ENCODE measurements around the gene ATP6AP1.

Gene ATP6AP1

DNA sequence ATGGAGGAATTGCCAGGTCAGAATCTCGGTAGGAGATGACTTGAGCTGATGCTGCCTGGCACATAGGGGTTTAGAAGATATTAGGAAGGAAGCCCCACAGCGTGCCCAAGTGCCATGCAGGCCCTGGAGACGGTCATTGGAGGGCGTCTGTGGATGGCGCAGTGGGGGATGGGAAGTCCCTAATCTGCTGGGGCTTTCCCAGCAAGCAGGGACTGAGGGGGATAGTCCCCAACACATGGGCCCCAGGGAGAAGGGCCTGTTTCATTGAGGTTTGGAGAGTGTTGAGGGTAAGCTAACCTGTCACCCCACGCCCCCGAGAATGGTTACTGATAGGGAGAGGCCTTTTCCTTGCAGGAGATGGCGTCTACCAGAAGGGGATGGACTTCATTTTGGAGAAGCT, 9.3 kb upstream of the ATP6AP1 start:
- no peak overlapping the region for H3K4me3 ChIP-seq (ENCODE audit: low read depth, low read length)
- TF ChIP-seq POLR2A (IDR thresholded peaks at IDR 0.05; ENCODE audit: extremely low read depth, insufficient read length): no peak
- no peak for DNase-seq (ENCODE audit: low read depth)

DNA sequence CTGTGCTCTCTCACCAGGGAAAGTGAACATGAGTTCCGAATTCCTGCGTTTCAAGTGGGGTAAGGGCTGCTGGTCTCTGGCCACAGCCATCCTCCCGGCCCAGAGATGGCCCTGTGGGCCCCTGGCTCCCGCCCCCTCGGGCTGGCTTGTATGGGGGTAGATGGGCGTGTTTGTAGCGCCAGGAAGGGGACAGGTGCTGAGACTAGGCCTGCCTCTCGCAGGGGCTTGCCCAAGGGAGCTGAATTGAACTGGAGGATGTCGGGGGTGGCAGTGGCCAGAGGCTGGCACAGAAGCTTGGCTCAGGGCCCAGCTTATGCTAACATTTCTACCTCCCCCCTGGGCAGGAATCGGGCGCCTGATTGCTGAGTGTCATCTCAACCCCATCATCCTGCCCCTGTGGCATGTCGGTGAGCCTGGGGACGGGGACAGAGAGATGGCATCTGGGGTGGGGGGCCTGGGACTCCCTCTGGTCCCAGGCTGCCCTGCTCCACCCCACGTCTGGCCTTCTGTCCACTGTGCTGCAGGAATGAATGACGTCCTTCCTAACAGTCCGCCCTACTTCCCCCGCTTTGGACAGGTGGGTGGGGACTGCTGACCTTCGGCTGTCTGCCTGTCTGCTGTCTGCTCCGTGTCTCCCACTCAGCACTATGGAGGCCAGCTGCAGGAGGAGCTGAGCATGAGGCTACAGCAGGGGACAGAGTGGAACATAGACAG, 8.6 kb upstream of the ATP6AP1 start:
- TF ChIP-seq MYC (IDR thresholded peaks at IDR 0.05; ENCODE audit: low read depth, low read length) (no peak), POLR2A (IDR thresholded peaks at IDR 0.05; ENCODE audit: extremely low read depth, insufficient read length) (no peak)
- TF ChIP-seq, protein P1, sequence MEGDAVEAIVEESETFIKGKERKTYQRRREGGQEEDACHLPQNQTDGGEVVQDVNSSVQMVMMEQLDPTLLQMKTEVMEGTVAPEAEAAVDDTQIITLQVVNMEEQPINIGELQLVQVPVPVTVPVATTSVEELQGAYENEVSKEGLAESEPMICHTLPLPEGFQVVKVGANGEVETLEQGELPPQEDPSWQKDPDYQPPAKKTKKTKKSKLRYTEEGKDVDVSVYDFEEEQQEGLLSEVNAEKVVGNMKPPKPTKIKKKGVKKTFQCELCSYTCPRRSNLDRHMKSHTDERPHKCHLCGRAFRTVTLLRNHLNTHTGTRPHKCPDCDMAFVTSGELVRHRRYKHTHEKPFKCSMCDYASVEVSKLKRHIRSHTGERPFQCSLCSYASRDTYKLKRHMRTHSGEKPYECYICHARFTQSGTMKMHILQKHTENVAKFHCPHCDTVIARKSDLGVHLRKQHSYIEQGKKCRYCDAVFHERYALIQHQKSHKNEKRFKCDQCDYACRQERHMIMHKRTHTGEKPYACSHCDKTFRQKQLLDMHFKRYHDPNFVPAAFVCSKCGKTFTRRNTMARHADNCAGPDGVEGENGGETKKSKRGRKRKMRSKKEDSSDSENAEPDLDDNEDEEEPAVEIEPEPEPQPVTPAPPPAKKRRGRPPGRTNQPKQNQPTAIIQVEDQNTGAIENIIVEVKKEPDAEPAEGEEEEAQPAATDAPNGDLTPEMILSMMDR (IDR thresholded peaks at IDR 0.05; ENCODE audit: low read depth, low read length): no peak
- TF ChIP-seq, protein P2, sequence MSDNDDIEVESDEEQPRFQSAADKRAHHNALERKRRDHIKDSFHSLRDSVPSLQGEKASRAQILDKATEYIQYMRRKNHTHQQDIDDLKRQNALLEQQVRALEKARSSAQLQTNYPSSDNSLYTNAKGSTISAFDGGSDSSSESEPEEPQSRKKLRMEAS (IDR thresholded peaks at IDR 0.05; ENCODE audit: low read depth, low read length): no peak
- H3K4me3 ChIP-seq (ENCODE audit: low read depth, low read length): no peak overlapping the region
- no peak for DNase-seq (ENCODE audit: low read depth)

DNA sequence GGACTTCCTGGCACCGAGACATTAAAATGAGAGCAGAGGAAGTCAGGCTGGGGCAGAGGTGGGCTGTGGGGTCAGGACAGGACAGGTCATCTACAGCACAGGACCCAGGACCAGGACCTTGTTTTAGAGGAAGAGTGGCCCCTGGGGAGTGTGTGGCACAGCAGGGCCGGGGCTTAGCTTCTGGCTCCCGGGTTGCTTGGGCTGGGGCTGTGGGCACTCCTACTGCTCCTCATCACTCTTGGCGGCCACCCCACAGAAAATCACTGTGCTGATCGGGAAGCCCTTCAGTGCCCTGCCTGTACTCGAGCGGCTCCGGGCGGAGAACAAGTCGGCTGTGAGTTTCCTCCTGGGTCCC, 8.1 kb upstream of the ATP6AP1 start:
- no peak overlapping the region for H3K4me3 ChIP-seq (ENCODE audit: low read depth, low read length)
- DNase-seq (ENCODE audit: low read depth): no peak
- TF ChIP-seq, protein P2 (IDR thresholded peaks at IDR 0.05; ENCODE audit: low read depth, low read length): no peak
- TF ChIP-seq MYC (IDR thresholded peaks at IDR 0.05; ENCODE audit: low read depth, low read length) (no peak), POLR2A (IDR thresholded peaks at IDR 0.05; ENCODE audit: extremely low read depth, insufficient read length) (no peak)
- TF ChIP-seq, protein P1 (IDR thresholded peaks at IDR 0.05; ENCODE audit: low read depth, low read length): no peak

DNA sequence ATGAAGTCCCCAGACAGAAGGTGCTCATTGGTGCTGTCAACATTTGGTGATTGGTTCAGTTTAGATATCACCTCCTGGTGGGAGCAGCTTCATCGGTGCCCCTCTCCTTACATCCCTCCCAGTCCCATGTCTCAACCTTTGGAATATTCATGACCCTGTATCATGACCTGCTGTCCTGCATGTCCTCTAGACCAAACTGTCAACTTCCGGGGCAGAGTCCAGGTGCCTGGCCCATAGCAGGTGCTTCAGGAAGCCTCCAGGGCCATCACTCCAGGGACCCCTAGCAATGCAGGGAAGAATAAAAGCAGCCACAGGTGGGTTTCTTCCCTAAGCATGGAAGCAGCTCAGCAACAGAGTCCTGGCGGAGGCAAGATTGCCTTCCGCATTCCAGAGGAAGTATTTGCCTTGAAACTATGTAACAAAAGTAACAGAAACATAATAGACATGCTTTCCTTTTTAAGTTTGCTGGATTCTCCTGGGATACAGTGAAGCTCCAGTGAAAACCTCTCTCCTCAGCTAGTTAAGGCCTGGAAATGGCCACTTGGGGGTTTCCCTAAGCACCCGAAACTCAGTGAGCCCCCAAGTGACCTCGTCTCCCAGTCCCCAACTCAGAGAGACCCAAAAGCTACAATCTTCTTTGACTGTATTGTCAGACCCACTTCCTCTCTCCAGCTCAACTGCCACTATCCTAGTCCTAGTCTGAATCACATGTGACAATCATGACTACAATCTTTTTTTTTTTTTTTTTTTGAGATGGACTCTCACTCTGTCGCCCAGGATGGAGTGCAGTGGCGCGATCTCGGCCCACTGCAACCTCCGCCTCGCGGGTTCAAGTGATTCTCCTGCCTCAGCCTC, 1.3 kb upstream of the ATP6AP1 start:
- DNase-seq (ENCODE audit: low read depth): peak; percentile 45
- TF ChIP-seq POLR2A (IDR thresholded peaks at IDR 0.05; ENCODE audit: extremely low read depth, insufficient read length) (no peak), MYC (IDR thresholded peaks at IDR 0.05; ENCODE audit: low read depth, low read length) (no peak)
- TF ChIP-seq, protein P2 (IDR thresholded peaks at IDR 0.05; ENCODE audit: low read depth, low read length): no peak
- TF ChIP-seq, protein P1 (IDR thresholded peaks at IDR 0.05; ENCODE audit: low read depth, low read length): no peak
- no peak overlapping the region for H3K4me3 ChIP-seq (ENCODE audit: low read depth, low read length)

DNA sequence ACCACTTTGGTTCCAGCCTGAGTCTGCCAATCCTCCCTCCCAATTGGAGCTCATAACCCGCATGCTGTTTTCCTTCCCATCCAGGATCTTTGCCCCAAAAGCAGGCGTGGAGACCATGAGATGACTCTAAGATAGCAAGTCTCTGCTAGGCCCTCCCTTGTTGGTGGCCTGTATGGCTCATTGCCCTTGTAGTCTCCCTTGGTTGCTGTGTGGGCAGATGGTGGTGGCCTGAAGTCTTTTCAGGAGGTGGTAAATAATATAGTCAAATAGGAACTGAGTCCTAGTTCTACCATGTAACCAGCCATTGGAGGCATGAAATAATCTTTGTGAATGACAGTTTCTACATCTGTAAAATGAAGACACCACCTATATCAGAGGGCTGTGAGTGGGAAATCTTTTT, 1.2 kb downstream of the ATP6AP1 start:
- peak overlapping the region; percentile 66 for H3K4me3 ChIP-seq (ENCODE audit: low read depth, low read length)
- TF ChIP-seq, protein P2 (IDR thresholded peaks at IDR 0.05; ENCODE audit: low read depth, low read length): no peak
- no peak for TF ChIP-seq MYC (IDR thresholded peaks at IDR 0.05; ENCODE audit: low read depth, low read length)
- no peak for DNase-seq (ENCODE audit: low read depth)

DNA sequence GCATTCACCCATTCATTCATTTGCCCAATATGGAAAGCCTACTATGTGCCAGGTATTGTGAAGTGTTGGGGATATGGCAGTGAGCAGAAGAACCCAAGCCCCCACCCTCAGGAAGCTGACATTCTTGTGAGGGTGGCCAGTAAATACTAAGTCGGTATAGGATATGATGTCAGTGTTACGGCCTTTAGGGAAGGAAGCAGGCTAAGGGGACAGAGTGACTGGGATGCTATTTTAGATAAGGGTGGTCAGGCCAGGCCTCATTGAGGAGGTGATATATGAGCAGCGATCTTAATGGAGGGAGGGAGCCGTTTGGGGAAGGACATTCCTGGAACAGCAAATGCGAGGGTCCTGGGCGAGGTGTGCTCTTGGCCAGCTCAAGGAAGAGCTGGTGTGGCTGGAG, 2.0 kb downstream of the ATP6AP1 start:
- TF ChIP-seq, protein P1 (IDR thresholded peaks at IDR 0.05; ENCODE audit: low read depth, low read length): no peak
- TF ChIP-seq, protein P2 (IDR thresholded peaks at IDR 0.05; ENCODE audit: low read depth, low read length): no peak
- TF ChIP-seq POLR2A (IDR thresholded peaks at IDR 0.05; ENCODE audit: extremely low read depth, insufficient read length): no peak

More for the DNA sequence above, 2.0 kb downstream of the ATP6AP1 start:
- DNase-seq (ENCODE audit: low read depth): peak; percentile 42
- H3K4me3 ChIP-seq (ENCODE audit: low read depth, low read length): peak overlapping the region; percentile 46
